Measurements from ENCODE around the gene CADPS2.
"Not testable (repeated sequence)": the region's sequence is repeated elsewhere in the genome, so short reads cannot be mapped to it uniquely, and the experiment has no call there.

Gene CADPS2

GRCh38 chr7:122643250-122643649, 243.0 kb downstream of the CADPS2 start:
- TF ChIP-seq CTCF (IDR thresholded peaks at IDR 0.05; ENCODE audit: low read depth, low read length), result no peak
- DNase-seq (ENCODE audit: low read depth, low spot score), result no peak
- in situ Hi-C loops (cut with HindIII; ENCODE audit: low sequenced_read_pairs), result no loop called here
- H3K4me3 ChIP-seq (ENCODE audit: low read depth, low read length), result no peak overlapping the region

DNA sequence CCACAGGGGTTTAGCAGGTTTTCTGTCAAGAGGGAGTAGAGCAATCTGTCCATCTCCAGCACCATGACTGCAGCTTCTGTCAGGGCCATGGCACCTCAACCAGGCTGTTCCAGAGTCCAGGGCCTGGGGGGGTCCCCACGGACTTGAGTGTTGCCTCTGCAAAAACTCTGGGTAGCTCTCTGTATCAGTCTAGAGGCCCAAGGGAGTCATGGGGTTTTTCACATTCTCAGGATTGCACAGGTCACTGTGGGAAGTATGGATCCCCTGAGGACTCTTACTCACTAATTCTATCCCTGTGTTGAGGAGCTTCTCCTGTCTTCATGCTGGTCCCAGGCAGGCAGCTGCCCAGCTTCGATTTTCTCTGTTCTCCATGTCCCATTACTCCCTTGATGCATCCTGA, 247.8 kb downstream of the CADPS2 start:
- no peak for TF ChIP-seq CTCF (IDR thresholded peaks at IDR 0.05; ENCODE audit: low read depth, low read length)
- DNase-seq (ENCODE audit: low read depth, low spot score), result no peak
- in situ Hi-C loops (cut with HindIII; ENCODE audit: low sequenced_read_pairs), result no loop called here
- H3K4me3 ChIP-seq (ENCODE audit: low read depth, low read length), result no peak overlapping the region

DNA sequence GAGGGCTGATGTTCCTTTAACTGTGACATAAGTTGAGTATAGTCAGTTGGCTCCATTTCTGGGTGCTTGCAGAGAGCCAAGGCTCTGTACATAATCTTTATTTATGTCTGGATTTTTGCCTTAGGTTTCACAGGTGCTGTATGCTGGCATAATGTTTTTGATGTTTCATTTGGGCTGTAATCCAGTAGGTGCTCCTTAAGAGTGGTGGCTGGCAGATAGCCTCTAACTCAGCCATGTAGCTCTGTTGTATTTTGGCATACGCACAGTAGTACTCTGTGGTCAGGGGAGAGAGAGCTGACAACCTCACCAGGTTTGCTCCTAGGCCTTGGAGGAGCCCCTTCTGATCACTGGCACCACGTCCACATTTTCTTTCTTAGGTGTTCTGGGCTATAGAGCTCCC, 248.5 kb downstream of the CADPS2 start:
- in situ Hi-C loops (cut with HindIII; ENCODE audit: low sequenced_read_pairs), result no loop called here
- DNase-seq (ENCODE audit: low read depth, low spot score), result no peak
- TF ChIP-seq CTCF (IDR thresholded peaks at IDR 0.05; ENCODE audit: low read depth, low read length), result no peak
- no peak overlapping the region for H3K4me3 ChIP-seq (ENCODE audit: low read depth, low read length)

DNA sequence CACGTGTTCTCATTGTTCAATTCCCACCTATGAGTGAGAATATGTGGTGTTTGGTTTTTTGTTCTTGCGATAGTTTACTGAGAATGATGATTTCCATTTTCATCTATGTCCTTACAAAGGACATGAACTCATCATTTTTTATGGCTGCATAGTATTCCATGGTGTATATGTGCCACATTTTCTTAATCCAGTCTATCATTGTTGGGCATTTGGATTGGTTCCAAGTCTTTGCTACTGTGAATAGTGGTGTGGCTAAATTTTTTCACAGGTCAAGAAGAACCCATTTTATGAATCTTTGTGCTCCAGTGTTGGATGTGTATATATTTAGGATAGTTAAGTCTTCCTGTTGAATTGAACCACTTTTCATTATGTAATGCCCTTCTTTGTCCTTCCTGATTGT, 250.8 kb downstream of the CADPS2 start:
- DNase-seq (ENCODE audit: low read depth, low spot score); H3K4me3 ChIP-seq (ENCODE audit: low read depth, low read length); in situ Hi-C loops (cut with HindIII; ENCODE audit: low sequenced_read_pairs): not testable (repeated sequence)

DNA sequence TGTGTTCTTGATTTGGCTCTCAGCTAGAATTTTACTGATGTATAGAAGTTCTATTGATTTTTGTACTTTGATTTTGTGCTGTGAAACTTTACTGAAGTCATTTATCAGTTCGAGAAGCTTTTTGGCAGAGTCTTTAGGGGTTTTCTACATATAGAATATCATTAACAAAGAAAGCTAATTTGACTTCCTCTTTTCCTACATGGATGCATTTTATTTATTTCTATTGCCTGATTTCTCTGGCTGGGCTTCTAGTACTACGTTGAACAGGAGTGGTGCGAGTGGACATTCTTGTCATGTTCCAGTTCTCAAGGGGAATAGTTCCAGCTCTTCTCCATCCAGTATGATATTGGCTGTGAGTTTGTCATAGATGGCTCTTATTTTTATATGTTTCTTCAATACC, 252.8 kb downstream of the CADPS2 start:
- no peak overlapping the region for H3K4me3 ChIP-seq (ENCODE audit: low read depth, low read length)
- in situ Hi-C loops (cut with HindIII; ENCODE audit: low sequenced_read_pairs), result no loop called here
- no peak for TF ChIP-seq CTCF (IDR thresholded peaks at IDR 0.05; ENCODE audit: low read depth, low read length)
- DNase-seq (ENCODE audit: low read depth, low spot score), result no peak

GRCh38 chr7:122632238-122632637, 254.0 kb downstream of the CADPS2 start:
- no peak for DNase-seq (ENCODE audit: low read depth, low spot score)
- H3K4me3 ChIP-seq (ENCODE audit: low read depth, low read length), result no peak overlapping the region
- in situ Hi-C loops (cut with HindIII; ENCODE audit: low sequenced_read_pairs), result no loop called here
- no peak for TF ChIP-seq CTCF (IDR thresholded peaks at IDR 0.05; ENCODE audit: low read depth, low read length)

DNA sequence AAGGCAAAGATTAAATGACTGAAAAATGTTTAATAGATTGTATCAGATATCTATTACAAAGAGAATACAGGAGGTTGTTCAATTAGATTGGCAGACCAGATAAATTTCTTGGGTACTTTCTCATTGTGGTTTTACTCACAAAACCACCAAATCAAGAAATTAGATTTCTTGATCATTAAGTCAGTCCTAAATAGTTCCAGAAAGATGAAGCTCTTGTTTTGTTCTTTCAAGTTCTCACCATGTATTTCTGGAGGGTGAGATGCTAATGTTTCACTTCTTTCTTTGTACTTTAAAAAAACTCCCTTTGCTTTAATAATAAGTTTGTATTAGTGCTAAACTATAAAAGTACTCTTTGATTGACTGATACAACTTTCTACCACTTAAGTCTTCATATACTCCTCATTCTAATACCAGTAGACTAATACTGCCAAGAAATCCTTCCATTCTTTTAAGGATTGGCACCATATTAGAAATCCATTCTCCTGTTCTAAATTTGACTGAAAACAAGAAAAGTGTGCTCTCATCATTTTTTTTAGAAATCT, 256.8 kb downstream of the CADPS2 start:
- in situ Hi-C loops (cut with HindIII; ENCODE audit: low sequenced_read_pairs), result no loop called here
- no peak for TF ChIP-seq CTCF (IDR thresholded peaks at IDR 0.05; ENCODE audit: low read depth, low read length)
- no peak overlapping the region for H3K4me3 ChIP-seq (ENCODE audit: low read depth, low read length)
- no peak for DNase-seq (ENCODE audit: low read depth, low spot score)
